Right lobe of liver (tissue), 6 donors: Measurements from ENCODE around the gene CCT5. TPM values are rescaled to one million over a fixed set of nuclear protein-coding genes. Genes with fewer than 3 reads are reported as not detected.
A peak's percentile ranks its signal among the peaks of the same experiment; 100 is the strongest.

ENCODE experiments used
- ATAC-seq, 4 donors: fragments of 200-7000 bp; cut with Tn5 transposase; one replicate each; pipeline ENCODE4 v1.9.1; 2020; ENCODE audit warnings: mild to moderate bottlenecking in 4 of 4, moderate library complexity in 4 of 4
- DNase-seq, 3 donors: peaks; one replicate each; pipeline ENCODE4 v3.0.0-alpha.2; 2020
- H3K27ac ChIP-seq, 3 donors: fragments of 200-600 bp; one replicate each; pipeline ENCODE4 v1.8.0; 2022
- H3K27me3 ChIP-seq, 2 donors: fragments of 200-600 bp; one replicate each; pipeline ENCODE4 v1.8.0; 2022
- H3K36me3 ChIP-seq, 4 donors: fragments of 200-600 bp; sonication (generic) in 1 of 4; one replicate each; pipeline versions ENCODE4 v1.5.1 to v1.8.0; 2017 to 2022; ENCODE audit warnings: control low read depth in 1 of 4
- H3K4me1 ChIP-seq, 4 donors: fragments of 200-600 bp; sonication (generic) in 1 of 4; one replicate each; pipeline versions ENCODE4 v1.5.1 to v1.8.0; 2017 to 2022; ENCODE audit warnings: control low read depth in 1 of 4
- H3K4me3 ChIP-seq, 3 donors: fragments of 200-600 bp; one replicate each; pipeline ENCODE4 v1.8.0; 2022
- H3K9me3 ChIP-seq, 4 donors: fragments of 200-600 bp; sonication (generic) in 1 of 4; one replicate each; pipeline versions ENCODE4 v1.5.1 to v1.8.0; 2017 to 2022; ENCODE audit warnings: control low read depth in 1 of 4
- CTCF ChIP-seq, 4 donors: fragments of 200-600 bp in 3 of 4; fragments of 450-650 bp in 1 of 4; IDR thresholded peaks; one replicate each; pipeline versions ENCODE4 v1.5.1 to v1.8.0; 2016 to 2022; ENCODE audit warnings: antibody characterized with exemption in 4 of 4, mild to moderate bottlenecking in 2 of 4
- POLR2A ChIP-seq: fragments of 450-650 bp; IDR thresholded peaks from one replicate; pipeline ENCODE4 v1.6.1; 2017; ENCODE audit warnings: antibody characterized with exemption, mild to moderate bottlenecking
- WGBS: methylation state at CpG from one replicate; pipeline ENCODE4 v1.1.6; 2018; ENCODE audit warnings: low coverage, low lambda C conversion rate; ENCODE audit not compliant: insufficient coverage; ENCODE audit errors: missing lambda C conversion rate; 5-methylcytosine and 5-hydroxymethylcytosine counted together
- intact Hi-C, 2 donors: fragments of 100-400 bp; cut with DNase I; formaldehyde crosslinking; loops; one replicate each; pipeline versions ENCODE4 v1.11.2 to v1.14.1; 2022
- total RNA-seq, 6 experiments: library from RNA; depleted of rRNA in 2 of 6; stranded (reverse); fragments of >200 nt in 2 of 6; fragmentation: NEBNext Ultra II Directional in 3 of 6; extraction: Animal tissue kit (Norgen Biotek cat#: 25700) in 3 of 6; gene quantifications; one replicate each; pipeline versions ENCODE4 v1.1.0 to v1.2.4, GENCODE V29; 2016 to 2023
- donor health status: DM: no; HTN: yes; CAD: no.
- donor health status: DM: no; HTN: no; CAD: no.
- donor health status: DM: no; HTN: no; CAD: no.
- donor health status: DM: no; HTN: yes; CAD: no.
- donor health status: DM: no; HTN: yes; CAD: no.

Gene CCT5
- total RNA-seq, 6 experiments from 2014 or later: 39.7 to 124 (median 74.8) TPM

- Histone ChIP-seq H3K4me1 (peaks cover 0 to 67% (median 23%) of the 10 kb centered on the region in 4 donors), H3K27me3 (no peaks in the 10 kb centered on the region), H3K27ac (peak overlapping the region; percentile 77 to 94 (median 83)), H3K36me3 (no peaks in the 10 kb centered on the region), H3K4me3 (peak overlapping the region in 2 of 3 donors; percentile 40 to 52), H3K9me3 (no peaks in the 10 kb centered on the region)
- ATAC-seq (peak; percentile 77 to 88 (median 81)), DNase-seq (peak; percentile 93 to 97 (median 96))
- no peak for TF ChIP-seq CTCF (IDR thresholded peaks at IDR 0.05)
- peak; percentile 81 for TF ChIP-seq POLR2A
- intact Hi-C loops: no loop called here
- WGBS: 49% methylated on average over 8 of the region's 11 CpGs
These were observed 51.9 kb downstream of the CCT5 start for GRCh38 chr5:10301842-10302610.

GRCh38 chr5:10303201-10303600, 53.1 kb downstream of the CCT5 start:
- no peak for ATAC-seq
- Histone ChIP-seq H3K4me3 (peak overlapping the region in 2 of 3 donors; percentile 40 to 52), H3K9me3 (no peaks in the 10 kb centered on the region), H3K4me1 (peaks cover 0 to 58% (median 23%) of the 10 kb centered on the region in 4 donors), H3K27me3 (no peaks in the 10 kb centered on the region), H3K27ac (peak overlapping the region; percentile 77 to 94 (median 83)), H3K36me3 (no peaks in the 10 kb centered on the region)
- no peak for DNase-seq
- no peak for TF ChIP-seq POLR2A
- no peak for TF ChIP-seq CTCF (IDR thresholded peaks at IDR 0.05)
- 31% methylated on average over 2 of the region's 2 CpGs for WGBS
- intact Hi-C loops: no loop called here

GRCh38 chr5:10303699-10304170, 53.7 kb downstream of the CCT5 start:
- Histone ChIP-seq H3K27ac (peak overlapping the region; percentile 77 to 94 (median 83)), H3K27me3 (no peaks in the 10 kb centered on the region), H3K36me3 (no peaks in the 10 kb centered on the region), H3K4me3 (no peak overlapping the region), H3K9me3 (no peaks in the 10 kb centered on the region), H3K4me1 (peaks cover 0 to 56% (median 23%) of the 10 kb centered on the region in 4 donors)
- 33% methylated on average over 5 of the region's 5 CpGs for WGBS
- ATAC-seq (peak; percentile 25 to 59 (median 36)), DNase-seq (peak in 2 of 3 donors; percentile 53 to 61)
- intact Hi-C loops: no loop called here
- TF ChIP-seq CTCF (IDR thresholded peaks at IDR 0.05) (no peak), POLR2A (no peak)

- H3K4me3 ChIP-seq: peak overlapping the region in 1 of 3 donors; percentile 8
- no peaks in the 10 kb centered on the region for H3K9me3 ChIP-seq
- DNase-seq: peak in 1 of 3 donors; percentile 56
- TF ChIP-seq CTCF (IDR thresholded peaks at IDR 0.05) (peak; percentile 30 to 40 (median 36)), POLR2A (no peak)
- no peaks in the 10 kb centered on the region for H3K36me3 ChIP-seq
- peak; percentile 11 to 45 (median 24) for ATAC-seq
- H3K4me1 ChIP-seq: peaks cover 0 to 52% (median 20%) of the 10 kb centered on the region in 4 donors
- intact Hi-C loops: no loop called here
- H3K27me3 ChIP-seq: no peaks in the 10 kb centered on the region
- H3K27ac ChIP-seq: peak overlapping the region in 2 of 3 donors; percentile 83 to 94
- WGBS: 49% methylated on average over 3 of the region's 5 CpGs
These were observed 54.9 kb downstream of the CCT5 start for GRCh38 chr5:10304932-10305331.
